ENCODE results near the gene CFAP100. TPM values are rescaled to one million over a fixed set of nuclear protein-coding genes. Genes with fewer than 3 reads are reported as not detected.

The CFAP100 gene
- total RNA-seq, 1 experiment from 2014 or later, result not detected

DNA sequence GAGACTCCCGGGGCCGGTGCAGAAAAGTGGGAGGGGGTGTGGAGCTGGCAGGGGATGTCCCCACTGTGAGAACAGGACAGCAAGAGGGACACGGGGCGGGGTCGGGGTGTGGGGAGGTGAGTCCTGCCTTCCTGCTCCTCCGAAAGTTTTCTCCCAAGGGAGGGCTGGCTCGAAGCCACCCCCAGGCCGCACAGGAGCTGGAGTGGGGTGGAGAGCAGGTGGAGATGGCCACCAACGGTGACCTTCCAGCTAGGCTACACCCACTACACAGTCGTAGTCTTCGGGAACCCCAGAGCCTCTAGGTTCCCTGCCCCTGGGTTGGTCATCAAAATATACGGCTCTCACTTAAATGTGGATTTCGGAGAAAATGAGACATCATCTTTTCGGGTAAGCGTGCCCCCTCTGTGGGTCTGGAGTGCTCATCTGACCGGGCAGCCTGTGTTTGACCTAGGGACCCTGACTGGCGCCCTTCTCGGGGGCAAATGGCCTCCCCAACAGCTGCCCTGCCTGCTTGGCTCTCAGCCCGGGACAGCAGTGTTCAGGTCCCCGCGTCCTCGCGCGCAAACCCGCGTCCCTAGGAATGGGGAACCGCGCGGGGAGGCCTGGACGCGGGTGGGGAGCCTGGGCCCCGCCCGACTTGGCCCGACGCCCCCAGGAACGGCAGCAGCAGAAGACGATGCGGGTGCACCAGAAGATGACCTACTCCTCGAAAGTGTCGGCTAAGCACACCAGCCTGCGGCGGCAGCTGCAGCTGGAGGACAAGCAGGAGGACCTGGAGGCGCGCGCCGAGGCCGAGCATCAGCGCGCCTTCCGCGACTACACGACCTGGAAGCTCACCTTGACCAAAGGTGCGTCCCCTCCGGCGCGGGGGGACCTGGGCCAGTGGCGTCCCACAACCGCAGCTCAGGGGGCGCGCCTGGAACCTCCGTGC lies 21.2 kb downstream of the CFAP100 start:
- intact Hi-C loops (cut with micrococcal nuclease; ENCODE audit: unreplicated experiment), result no loop called here
- H3K27me3 Mint-ChIP-seq (ENCODE audit: insufficient read depth, unreplicated experiment), result peaks cover 16% of the 10 kb centered on the region
- Histone ChIP-seq H3K36me3 (ENCODE audit: control insufficient read depth, insufficient read depth, low read length) (no peaks in the 10 kb centered on the region), H3K27me3 (replicated peaks; ENCODE audit: control insufficient read depth, insufficient read depth, low read length) (no peaks in the 10 kb centered on the region), H3K4me3 (ENCODE audit: low read depth, low read length) (no peak overlapping the region), H3K9me3 (no peaks in the 10 kb centered on the region), H3K4me1 (0 out of 2 replicates have a peak, but pooled peaks cover 4% of the 10 kb centered on the region)
- no TSS peak for BruUV-seq (replicated peaks)
- TF ChIP-seq, protein P1, sequence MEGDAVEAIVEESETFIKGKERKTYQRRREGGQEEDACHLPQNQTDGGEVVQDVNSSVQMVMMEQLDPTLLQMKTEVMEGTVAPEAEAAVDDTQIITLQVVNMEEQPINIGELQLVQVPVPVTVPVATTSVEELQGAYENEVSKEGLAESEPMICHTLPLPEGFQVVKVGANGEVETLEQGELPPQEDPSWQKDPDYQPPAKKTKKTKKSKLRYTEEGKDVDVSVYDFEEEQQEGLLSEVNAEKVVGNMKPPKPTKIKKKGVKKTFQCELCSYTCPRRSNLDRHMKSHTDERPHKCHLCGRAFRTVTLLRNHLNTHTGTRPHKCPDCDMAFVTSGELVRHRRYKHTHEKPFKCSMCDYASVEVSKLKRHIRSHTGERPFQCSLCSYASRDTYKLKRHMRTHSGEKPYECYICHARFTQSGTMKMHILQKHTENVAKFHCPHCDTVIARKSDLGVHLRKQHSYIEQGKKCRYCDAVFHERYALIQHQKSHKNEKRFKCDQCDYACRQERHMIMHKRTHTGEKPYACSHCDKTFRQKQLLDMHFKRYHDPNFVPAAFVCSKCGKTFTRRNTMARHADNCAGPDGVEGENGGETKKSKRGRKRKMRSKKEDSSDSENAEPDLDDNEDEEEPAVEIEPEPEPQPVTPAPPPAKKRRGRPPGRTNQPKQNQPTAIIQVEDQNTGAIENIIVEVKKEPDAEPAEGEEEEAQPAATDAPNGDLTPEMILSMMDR (IDR thresholded peaks at IDR 0.05; ENCODE audit: insufficient read depth in 1 of 2, low read depth in 1 of 2, low read length in 1 of 2, severe bottlenecking in 1 of 2, unreplicated experiment in 1 of 2), result no peak
- ChIA-PET CTCF (no interaction called here), POLR2A (no interaction called here)
- H3K4me1 Mint-ChIP-seq (ENCODE audit: low read depth, unreplicated experiment), result no peaks in the 10 kb centered on the region
- no peaks in the 10 kb centered on the region for H3K9me3 Mint-ChIP-seq (ENCODE audit: unreplicated experiment)
- DNase-seq, result no peak
- no peaks in the 10 kb centered on the region for H3K36me3 Mint-ChIP-seq (ENCODE audit: insufficient read depth, unreplicated experiment)
- no peak overlapping the region for H3K27ac Mint-ChIP-seq (ENCODE audit: unreplicated experiment)
- H3K4me3 Mint-ChIP-seq (ENCODE audit: unreplicated experiment), result no peak overlapping the region

GRCh38 chr3:126416943-126417342 lies 22.2 kb downstream of the CFAP100 start:
- Histone ChIP-seq H3K4me3 (ENCODE audit: low read depth, low read length) (no peak overlapping the region), H3K27me3 (replicated peaks; ENCODE audit: control insufficient read depth, insufficient read depth, low read length) (no peaks in the 10 kb centered on the region), H3K36me3 (ENCODE audit: control insufficient read depth, insufficient read depth, low read length) (no peaks in the 10 kb centered on the region), H3K4me1 (0 out of 2 replicates have a peak, but pooled peaks cover 4% of the 10 kb centered on the region), H3K9me3 (no peaks in the 10 kb centered on the region)
- Mint-ChIP-seq H3K27ac (ENCODE audit: unreplicated experiment) (no peak overlapping the region), H3K9me3 (ENCODE audit: unreplicated experiment) (no peaks in the 10 kb centered on the region), H3K36me3 (ENCODE audit: insufficient read depth, unreplicated experiment) (no peaks in the 10 kb centered on the region), H3K27me3 (ENCODE audit: insufficient read depth, unreplicated experiment) (peaks cover 7% of the 10 kb centered on the region), H3K4me3 (ENCODE audit: unreplicated experiment) (no peak overlapping the region), H3K4me1 (ENCODE audit: low read depth, unreplicated experiment) (no peaks in the 10 kb centered on the region)
- no TSS peak for BruUV-seq (replicated peaks)
- TF ChIP-seq, protein P1 (IDR thresholded peaks at IDR 0.05; ENCODE audit: insufficient read depth in 1 of 2, low read depth in 1 of 2, low read length in 1 of 2, severe bottlenecking in 1 of 2, unreplicated experiment in 1 of 2), result no peak
- intact Hi-C loops (cut with micrococcal nuclease; ENCODE audit: unreplicated experiment), result no loop called here
- POLR2A ChIA-PET, result no interaction called here
- no peak for DNase-seq
- CTCF ChIA-PET, result no interaction called here

GRCh38 chr3:126417515-126417914 lies 22.8 kb downstream of the CFAP100 start:
- peak in 1 of 2 experiments; percentile 22 for DNase-seq
- Mint-ChIP-seq H3K36me3 (ENCODE audit: insufficient read depth, unreplicated experiment) (no peaks in the 10 kb centered on the region), H3K9me3 (ENCODE audit: unreplicated experiment) (no peaks in the 10 kb centered on the region), H3K27me3 (ENCODE audit: insufficient read depth, unreplicated experiment) (peaks cover 3% of the 10 kb centered on the region), H3K4me3 (ENCODE audit: unreplicated experiment) (no peak overlapping the region), H3K4me1 (ENCODE audit: low read depth, unreplicated experiment) (no peaks in the 10 kb centered on the region), H3K27ac (ENCODE audit: unreplicated experiment) (no peak overlapping the region)
- POLR2A ChIA-PET, result no interaction called here
- no peak overlapping the region for H3K4me3 ChIP-seq (ENCODE audit: low read depth, low read length)
- intact Hi-C loops (cut with micrococcal nuclease; ENCODE audit: unreplicated experiment), result no loop called here
- H3K27me3 ChIP-seq (replicated peaks; ENCODE audit: control insufficient read depth, insufficient read depth, low read length), result no peaks in the 10 kb centered on the region
- CTCF ChIA-PET, result no interaction called here
- 0 out of 2 replicates have a peak, but pooled peaks cover 4% of the 10 kb centered on the region for H3K4me1 ChIP-seq
- BruUV-seq (replicated peaks), result no TSS peak
- no peaks in the 10 kb centered on the region for H3K36me3 ChIP-seq (ENCODE audit: control insufficient read depth, insufficient read depth, low read length)
- no peaks in the 10 kb centered on the region for H3K9me3 ChIP-seq
- TF ChIP-seq, protein P1 (IDR thresholded peaks at IDR 0.05; ENCODE audit: insufficient read depth in 1 of 2, low read depth in 1 of 2, low read length in 1 of 2, severe bottlenecking in 1 of 2, unreplicated experiment in 1 of 2), result no peak

Measured in Caco-2 (cell line).